SK-N-MC (cell line): ENCODE results near the gene UNC50.

Experiments
- EZH2 ChIP-seq: fragments of 200-600 bp; sonication (generic); IDR thresholded peaks from one replicate; pipeline ENCODE4 v1.6.1; 2017; ENCODE audit warnings: antibody characterized with exemption
- FOXP2 ChIP-seq: optimal IDR thresholded peaks from 2 replicates; pipeline ENCODE3; 2011; ENCODE audit warnings: mild to moderate bottlenecking, moderate library complexity; ENCODE audit not compliant: insufficient read depth; ENCODE audit errors: extremely low read length, control extremely low read depth
- POLR2AphosphoS5 ChIP-seq: IDR thresholded peaks from 2 replicates; pipeline ENCODE4 v1.6.1; 2012; ENCODE audit warnings: mild to moderate bottlenecking, low read depth, low read length, borderline replicate concordance

DNA sequence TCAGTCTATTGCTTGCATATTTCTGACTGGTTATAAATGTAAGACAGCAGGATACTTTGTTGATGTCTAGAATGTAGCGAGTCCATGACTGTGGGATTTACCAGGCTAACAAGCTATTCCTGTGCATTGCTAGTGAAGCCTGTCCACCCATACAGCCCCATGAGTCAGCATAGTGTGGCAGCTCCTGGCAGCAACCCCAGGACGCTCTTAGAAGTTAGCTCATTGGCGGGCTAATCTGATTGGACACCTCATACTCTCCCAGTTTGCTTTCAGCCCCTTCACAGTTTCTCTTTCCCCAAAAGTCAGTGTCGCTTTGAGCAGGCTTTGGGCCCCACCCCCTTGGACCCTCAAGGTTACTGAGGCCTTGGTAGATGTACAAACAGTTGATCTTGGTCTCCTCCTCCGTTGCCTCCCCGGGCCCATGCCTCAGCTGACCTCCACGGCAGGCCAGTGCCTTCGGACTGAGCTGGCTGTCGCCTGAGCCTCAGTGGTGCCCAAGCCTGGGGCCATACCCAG is 48.1 kb upstream of the UNC50 start:
- TF ChIP-seq POLR2AphosphoS5 (no peak), FOXP2 (no peak), EZH2 (no peak)
